Uterus (tissue), 4 donors: ENCODE results near the gene MICALL1. TPM values are rescaled to one million over a fixed set of nuclear protein-coding genes. Genes with fewer than 3 reads are reported as not detected.

ENCODE experiments used
- DNase-seq, 2 donors: peaks; one replicate each; pipeline ENCODE4 v3.0.0-alpha.2; 2019 to 2020
- H3K27ac ChIP-seq, 2 donors: fragments of 200-600 bp; sonication (generic); 1 replicate in 1 of 2; 2 replicates in 1 of 2; pipeline ENCODE4 v1.5.1; 2016 to 2018
- H3K27me3 ChIP-seq, 2 donors: fragments of 200-600 bp; sonication (generic); one replicate each; pipeline ENCODE4 v1.5.1; 2018 to 2019; ENCODE audit warnings: control low read depth in 1 of 2
- H3K36me3 ChIP-seq, 2 donors: fragments of 200-600 bp; sonication (generic); one replicate each; pipeline ENCODE4 v1.5.1; 2019; ENCODE audit warnings: control low read depth in 1 of 2
- H3K4me1 ChIP-seq, 2 donors: fragments of 200-600 bp; sonication (generic); one replicate each; pipeline ENCODE4 v1.5.1; 2018 to 2019; ENCODE audit warnings: control low read depth in 1 of 2
- H3K4me3 ChIP-seq, 2 donors: fragments of 200-600 bp; sonication (generic); 1 replicate in 1 of 2; 2 replicates in 1 of 2; pipeline ENCODE4 v1.5.1; 2018 to 2019; ENCODE audit warnings: mild to moderate bottlenecking in 1 of 2
- H3K9me3 ChIP-seq, 2 donors: fragments of 200-600 bp; sonication (generic); one replicate each; pipeline ENCODE4 v1.5.1; 2019; ENCODE audit warnings: control low read depth in 1 of 2
- CTCF ChIP-seq, 4 experiments: fragments of 200-600 bp in 2 of 4; fragments of 450-650 bp in 2 of 4; sonication (generic) in 2 of 4; IDR thresholded peaks; one replicate each; pipeline ENCODE4 v1.5.1; 2016 to 2019; ENCODE audit warnings: antibody characterized with exemption in 4 of 4, mild to moderate bottlenecking in 2 of 4, moderate library complexity in 1 of 4
- POLR2A ChIP-seq, 2 donors: fragments of 450-650 bp; IDR thresholded peaks; one replicate each; pipeline ENCODE4 v1.6.1; 2016; ENCODE audit warnings: antibody characterized with exemption in 2 of 2, mild to moderate bottlenecking in 1 of 2, moderate library complexity in 1 of 2
- intact Hi-C: fragments of 100-400 bp; cut with DNase I; formaldehyde crosslinking; loops from one replicate; pipeline ENCODE4 v1.15.1; 2023; ENCODE audit warnings: low total_unique reads
- microRNA-seq: library from miRNA; unstranded; fragments of <30 nt; microRNA quantifications from one replicate; pipeline ENCODE4, GENCODE V29; 2016; ENCODE audit warnings: borderline microRNAs expressed, borderline replicate concordance
- total RNA-seq, 4 donors: library from RNA; depleted of rRNA in 3 of 4; stranded (reverse); fragments of >200 nt in 3 of 4; gene quantifications; one replicate each; pipeline versions ENCODE4 v1.1.0 to v1.2.4, GENCODE V29; 2014 to 2023
- donor health status: DM: yes; HTN: yes; CAD: no.

Gene MICALL1
- total RNA-seq, 4 donors from 2014 or later: 7.4 to 96.6 (median 46.6) TPM

GRCh38 chr22:37990862-37991261 lies 84.8 kb downstream of the MICALL1 start:
- TF ChIP-seq CTCF (IDR thresholded peaks at IDR 0.05) (no peak), POLR2A (IDR thresholded peaks at IDR 0.05) (no peak)
- intact Hi-C loops: no loop called here

GRCh38 chr22:37991731-37992442 lies 85.8 kb downstream of the MICALL1 start:
- H3K4me3 ChIP-seq: no peak overlapping the region
- TF ChIP-seq CTCF (IDR thresholded peaks at IDR 0.05): no peak
- no peak for TF ChIP-seq POLR2A (IDR thresholded peaks at IDR 0.05)
- intact Hi-C loops: no loop called here
- no peaks in the 10 kb centered on the region for H3K27me3 ChIP-seq
- no peak for DNase-seq
- no peaks in the 10 kb centered on the region for H3K4me1 ChIP-seq
- H3K9me3 ChIP-seq: no peaks in the 10 kb centered on the region
- no peaks in the 10 kb centered on the region for H3K36me3 ChIP-seq
- H3K27ac ChIP-seq: no peak overlapping the region

More at GRCh38 chr22:37990862-37991261, 84.8 kb downstream of the MICALL1 start:
- Histone ChIP-seq H3K9me3 (no peaks in the 10 kb centered on the region), H3K4me3 (no peak overlapping the region), H3K27me3 (no peaks in the 10 kb centered on the region), H3K4me1 (no peaks in the 10 kb centered on the region), H3K27ac (no peak overlapping the region), H3K36me3 (no peaks in the 10 kb centered on the region)
- DNase-seq: no peak

Small RNA genes within 50 kb of the gene (microRNA-seq; reads per million reads assigned to microRNA genes)
- gene MIR4534 (not detected), gene MIR6820 (3.4 reads per million)

Other genes starting within 250 kb of the MICALL1 start
- gene PDXP, start 247.6 kb upstream of the MICALL1 start, total RNA-seq: 10 to 100 TPM in 1 of 4 donors, 1 to 10 TPM in 2, under 1 TPM in 1; 0.88 to 10.7 (median 3.7) TPM
- gene LGALS1, start 230.7 kb upstream of the MICALL1 start, total RNA-seq: 1,000 to 10,000 TPM; 1,421 to 3,100 (median 2,146) TPM
- gene NOL12, start 220.0 kb upstream of the MICALL1 start, total RNA-seq: 10 to 100 TPM; 11.8 to 74.3 (median 20.9) TPM
- gene TRIOBP, start 209.2 kb upstream of the MICALL1 start, total RNA-seq: 100 to 1,000 TPM in 3 of 4 donors, 10 to 100 TPM in 1; 56.2 to 177 (median 127) TPM
- gene GCAT, start 98.4 kb upstream of the MICALL1 start, total RNA-seq: 10 to 100 TPM in 3 of 4 donors, 1 to 10 TPM in 1; 3.8 to 53.8 (median 14.9) TPM
- not detected for gene GALR3, start 82.9 kb upstream of the MICALL1 start, total RNA-seq
- gene ANKRD54, start 62.0 kb upstream of the MICALL1 start, total RNA-seq: 10 to 100 TPM in 3 of 4 donors, 1 to 10 TPM in 1; 8.5 to 37.7 (median 20.5) TPM
- gene EIF3L, start 56.9 kb upstream of the MICALL1 start, total RNA-seq: 100 to 1,000 TPM; 290 to 559 (median 413) TPM
- gene C22orf23, start 47.3 kb downstream of the MICALL1 start, total RNA-seq: under 1 TPM in 2 of 4 donors, not detected in 2; 0.40 to 0.76 TPM
- 10 to 100 TPM; 31.5 to 63.8 (median 43.3) TPM for gene POLR2F, start 47.4 kb downstream of the MICALL1 start, total RNA-seq
- 1 to 10 TPM in 2 of 4 donors, not detected in 2; 2.3 to 3.8 TPM for gene SOX10, start 78.3 kb downstream of the MICALL1 start, total RNA-seq
- gene PICK1, start 151.1 kb downstream of the MICALL1 start, total RNA-seq: 10 to 100 TPM in 3 of 4 donors, 1 to 10 TPM in 1; 2.9 to 38.7 (median 29.2) TPM
- 1 to 10 TPM in 1 of 4 donors, not detected in 3; 1.4 TPM for gene SLC16A8, start 177.9 kb downstream of the MICALL1 start, total RNA-seq
- 1 to 10 TPM in 1 of 4 donors, under 1 TPM in 1, not detected in 2; 0.59 to 1.7 TPM for gene BAIAP2L2, start 204.4 kb downstream of the MICALL1 start, total RNA-seq